ENCODE measurements around the gene TUBB8B. TPM values are rescaled to one million over a fixed set of nuclear protein-coding genes. Genes with fewer than 3 reads are reported as not detected.

The TUBB8B gene
- 0.18 TPM in 1 of 5 replicates, not detected in the others for total RNA-seq (2022; extraction: Qiagen RNA extraction)

GRCh38 chr18:49176-49665 lies at the start of gene TUBB8B:
Gene TUBB8B (minus strand): TSS chr18:49615. CDS start chr18:49557, 58 bp downstream.

Other genes with a start within 250 kb of the TUBB8B start
- gene USP14, start 108.9 kb upstream of the TUBB8B start, total RNA-seq (2022; extraction: Qiagen RNA extraction), result 60.5 to 69.9 TPM (median 65.1 TPM) in 5 replicates
- gene THOC1, start 218.4 kb upstream of the TUBB8B start, total RNA-seq (2022; extraction: Qiagen RNA extraction), result 17.0 to 19.7 TPM (median 17.5 TPM) in 5 replicates

All from A549 treated with Mapracorat at 1 μM for 4 hours (cell line).